GM23338 (cell line): ENCODE measurements around the gene MCTP2. TPM values are rescaled to one million over a fixed set of nuclear protein-coding genes. Genes with fewer than 3 reads are reported as not detected.

ENCODE experiments used
- ATAC-seq: fragments of 200-7000 bp; cut with Tn5 transposase; 3 replicates; pipeline ENCODE4 v1.9.1; 2020
- DNase-seq: peaks from one replicate; pipeline ENCODE4 v3.0.0-alpha.2; 2015; ENCODE audit warnings: low spot score
- H2AFZ ChIP-seq: fragments of 200-600 bp; sonication (generic); 2 replicates; pipeline ENCODE4 v1.8.0; 2016; ENCODE audit warnings: antibody characterized with exemption, mild to moderate bottlenecking, moderate library complexity
- H3F3A ChIP-seq: fragments of 200-600 bp; sonication (generic); replicated peaks from 2 replicates; pipeline ENCODE4 v1.8.0; 2017; ENCODE audit warnings: antibody characterized with exemption, mixed run types, low read depth
- H3K27ac ChIP-seq: fragments of 200-600 bp; sonication (generic); 2 replicates; pipeline ENCODE4 v1.6.1; 2016; ENCODE audit warnings: low read depth
- H3K27me3 ChIP-seq: fragments of 200-600 bp; sonication (generic); 2 replicates; pipeline ENCODE4 v1.8.0; 2016; ENCODE audit warnings: mild to moderate bottlenecking, mixed run types, moderate library complexity; ENCODE audit not compliant: insufficient read depth
- H3K36me3 ChIP-seq: fragments of 200-600 bp; sonication (generic); 2 replicates; pipeline ENCODE4 v1.8.0; 2016; ENCODE audit warnings: mild to moderate bottlenecking; ENCODE audit not compliant: insufficient read depth
- H3K4me1 ChIP-seq: fragments of 200-600 bp; sonication (generic); 2 replicates; pipeline ENCODE4 v1.8.0; 2016; ENCODE audit warnings: mild to moderate bottlenecking, moderate library complexity; ENCODE audit not compliant: insufficient read depth
- H3K4me2 ChIP-seq: fragments of 200-600 bp; sonication (generic); 2 replicates; pipeline ENCODE4 v1.7.1; 2017; ENCODE audit warnings: mixed run types
- H3K4me3 ChIP-seq: fragments of 200-600 bp; sonication (generic); 2 replicates; pipeline ENCODE4 v1.6.1; 2016; ENCODE audit warnings: mixed run types
- H3K79me2 ChIP-seq: fragments of 200-600 bp; sonication (generic); replicated peaks from 2 replicates; pipeline ENCODE4 v1.8.0; 2017; ENCODE audit warnings: mild to moderate bottlenecking; ENCODE audit not compliant: insufficient read depth
- H3K9me2 ChIP-seq: fragments of 200-600 bp; sonication (generic); 2 replicates; pipeline ENCODE4 v1.8.0; 2017; ENCODE audit not compliant: insufficient read depth
- H4K20me1 ChIP-seq: fragments of 200-600 bp; sonication (generic); replicated peaks from 2 replicates; pipeline ENCODE4 v1.8.0; 2017; ENCODE audit warnings: mild to moderate bottlenecking; ENCODE audit not compliant: insufficient read depth
- H3K27ac Mint-ChIP-seq: 2 replicates; pipeline ENCODE4 v1.8.0; 2020; ENCODE audit warnings: inconsistent platforms, mild to moderate bottlenecking, moderate library complexity, mixed read lengths
- H3K27me3 Mint-ChIP-seq: 3 replicates; pipeline ENCODE4 v1.8.0; 2022; ENCODE audit warnings: low read depth, mild to moderate bottlenecking, moderate library complexity, mixed read lengths, inconsistent platforms; ENCODE audit not compliant: insufficient read depth, poor library complexity
- H3K36me3 Mint-ChIP-seq: 3 replicates; pipeline ENCODE4 v1.8.0; 2021; ENCODE audit warnings: low read depth, mild to moderate bottlenecking, inconsistent platforms, moderate library complexity, mixed read lengths
- H3K4me1 Mint-ChIP-seq: 3 replicates; pipeline ENCODE4 v1.8.0; 2020; ENCODE audit warnings: mild to moderate bottlenecking, inconsistent platforms, mixed read lengths
- H3K4me3 Mint-ChIP-seq: 3 replicates; pipeline ENCODE4 v1.8.0; 2021; ENCODE audit warnings: moderate library complexity, mild to moderate bottlenecking, inconsistent platforms, mixed read lengths
- H3K9me3 Mint-ChIP-seq: 3 replicates; pipeline ENCODE4 v1.8.0; 2020; ENCODE audit warnings: moderate library complexity, mild to moderate bottlenecking, inconsistent platforms, mixed read lengths
- CREB1 ChIP-seq: fragments of 250-450 bp; sonication (Bioruptor Pico); IDR thresholded peaks from 2 replicates; pipeline ENCODE4 v1.5.0; 2020; ENCODE audit warnings: low read depth, mild to moderate bottlenecking, moderate library complexity
- ETS1 ChIP-seq: IDR thresholded peaks from 2 replicates; pipeline ENCODE4 v1.6.1; 2016; ENCODE audit warnings: antibody characterized with exemption
- EZH2 ChIP-seq: fragments of 200-600 bp; sonication (generic); IDR thresholded peaks from one replicate; pipeline ENCODE4 v1.8.0; 2017; ENCODE audit warnings: antibody characterized with exemption, mild to moderate bottlenecking, low read depth; ENCODE audit not compliant: unreplicated experiment
- EZH2phosphoT487 ChIP-seq: fragments of 200-600 bp; sonication (generic); IDR thresholded peaks from one replicate; pipeline ENCODE4 v1.8.1; 2018; ENCODE audit warnings: antibody characterized with exemption; ENCODE audit not compliant: unreplicated experiment
- JUNB ChIP-seq: IDR thresholded peaks from one replicate; pipeline ENCODE4 v1.6.1; 2016; ENCODE audit warnings: antibody characterized with exemption; ENCODE audit not compliant: unreplicated experiment
- NANOG ChIP-seq: IDR thresholded peaks from 2 replicates; pipeline ENCODE4 v1.6.1; 2016; ENCODE audit warnings: antibody characterized with exemption, borderline replicate concordance
- POLR2AphosphoS5 ChIP-seq: IDR thresholded peaks from 2 replicates; pipeline ENCODE4 v1.6.1; 2016; ENCODE audit warnings: antibody characterized with exemption, low read depth
- REST ChIP-seq: IDR thresholded peaks from one replicate; pipeline ENCODE4 v1.6.1; 2018; ENCODE audit warnings: antibody characterized with exemption; ENCODE audit not compliant: unreplicated experiment
- STAT1 ChIP-seq: IDR thresholded peaks from one replicate; pipeline ENCODE4 v1.6.1; 2016; ENCODE audit warnings: antibody characterized with exemption; ENCODE audit not compliant: unreplicated experiment
- ZNF114 ChIP-seq: fragments of 250-450 bp; sonication (Bioruptor Pico); IDR thresholded peaks from 2 replicates; pipeline ENCODE4 v1.5.0; 2020; ENCODE audit warnings: mild to moderate bottlenecking, moderate library complexity
- ZNF331 ChIP-seq: fragments of 250-450 bp; sonication (Bioruptor Pico); IDR thresholded peaks from 2 replicates; pipeline ENCODE4 v1.5.0; 2020; ENCODE audit warnings: low read depth, mild to moderate bottlenecking, moderate library complexity
- polyA plus RNA-seq: library from polyadenylated mRNA; unstranded; fragments of >200 nt; fragmentation: Nextera tagmentation; extraction: Ambion mirVana; gene quantifications from 2 replicates; pipeline ENCODE4 v1.2.1, GENCODE V29; 2016
- total RNA-seq: library from RNA; depleted of rRNA; stranded (reverse); fragments of >200 nt; shearing (Covaris generic); gene quantifications from 2 replicates; pipeline ENCODE4 v1.2.3, GENCODE V29; 2014
- TF ChIP-seq, protein P1 (sequence below): fragments of 250-450 bp; sonication (Bioruptor Pico); IDR thresholded peaks from 2 replicates; pipeline ENCODE4 v1.5.0; 2020; ENCODE audit warnings: mild to moderate bottlenecking, moderate library complexity

MCTP2 gene
- total and polyA plus RNA-seq, 2 experiments from 2014 or later, result 1.8 to 5.5 TPM

DNA sequence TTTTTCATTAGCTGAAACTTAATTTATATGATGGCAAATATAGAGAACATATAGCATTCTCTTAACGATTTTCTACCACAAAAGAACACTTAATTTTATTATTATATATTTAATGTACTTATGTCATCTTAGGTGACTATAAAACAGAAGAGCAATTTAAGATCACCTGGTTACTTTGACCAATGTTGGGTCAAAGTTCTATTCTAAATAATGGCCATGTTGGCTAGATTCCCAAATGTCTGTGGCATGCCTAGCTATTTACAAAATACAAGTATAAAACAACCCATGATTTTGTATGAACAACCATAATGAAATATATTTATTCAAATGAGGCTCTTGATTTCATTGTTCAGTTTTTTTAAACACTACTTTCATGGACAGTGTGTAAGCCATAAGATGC is 200.9 kb downstream of the MCTP2 start:
- Histone ChIP-seq H3K79me2 (no peaks in the 10 kb centered on the region), H3K27me3 (no peaks in the 10 kb centered on the region), H3K27ac (no peak overlapping the region), H4K20me1 (no peaks in the 10 kb centered on the region), H3K4me2 (no peak overlapping the region), H3F3A (no peaks in the 10 kb centered on the region), H3K9me2 (0 out of 2 replicates have a peak, but pooled peaks cover 5% of the 10 kb centered on the region), H2AFZ (no peak overlapping the region), H3K4me1 (peaks cover 4% of the 10 kb centered on the region; the same call in 1 of the 2 replicates), H3K36me3 (no peaks in the 10 kb centered on the region), H3K4me3 (no peak overlapping the region)
- Mint-ChIP-seq H3K4me1 (no peaks in the 10 kb centered on the region), H3K9me3 (peaks cover 2% of the 10 kb centered on the region; the same call in 1 of the 3 replicates), H3K27me3 (no peaks in the 10 kb centered on the region), H3K4me3 (no peak overlapping the region), H3K36me3 (peaks cover 1% of the 10 kb centered on the region; the same call in 2 of the 3 replicates), H3K27ac (no peak overlapping the region)
- no peak for TF ChIP-seq EZH2
- no peak for TF ChIP-seq EZH2phosphoT487
- no peak for TF ChIP-seq NANOG
- no peak for ATAC-seq
- no peak for DNase-seq

DNA sequence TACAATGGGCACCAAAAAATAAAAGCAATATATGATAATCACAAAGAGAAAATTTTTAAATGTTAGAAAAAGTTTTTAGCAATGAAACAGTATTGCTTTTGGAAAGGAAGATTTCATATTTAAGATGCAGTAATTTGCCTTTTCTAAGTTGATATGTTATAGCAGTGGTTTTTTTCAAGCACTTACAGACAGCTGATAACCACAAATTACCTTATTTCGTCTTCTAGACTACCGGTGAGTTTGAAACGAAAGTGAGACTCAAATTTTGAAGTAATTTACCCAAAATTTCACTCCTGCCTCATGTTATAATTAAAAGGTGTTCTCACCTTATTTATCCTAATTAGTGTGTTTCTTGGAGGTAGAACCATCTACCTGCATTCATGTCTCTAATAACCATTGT is 207.8 kb downstream of the MCTP2 start:
- no peaks in the 10 kb centered on the region for H3K36me3 ChIP-seq
- H3K9me2 ChIP-seq, result 0 out of 2 replicates have a peak, but pooled peaks cover under 1% of the 10 kb centered on the region
- peaks cover 13% of the 10 kb centered on the region for H3K4me1 ChIP-seq
- no peaks in the 10 kb centered on the region for H3K27me3 ChIP-seq
- H3F3A ChIP-seq, result no peaks in the 10 kb centered on the region
- no peak overlapping the region for H3K27ac ChIP-seq
- H3K4me2 ChIP-seq, result no peak overlapping the region
- no peak overlapping the region for H2AFZ ChIP-seq
- no peaks in the 10 kb centered on the region for H3K79me2 ChIP-seq
- Mint-ChIP-seq H3K27ac (no peak overlapping the region), H3K4me1 (peaks cover 13% of the 10 kb centered on the region; the same call in 2 of the 3 replicates), H3K27me3 (peaks cover 3% of the 10 kb centered on the region), H3K36me3 (no peaks in the 10 kb centered on the region), H3K9me3 (no peaks in the 10 kb centered on the region; the same call in 2 of the 3 replicates), H3K4me3 (no peak overlapping the region)
- DNase-seq (no peak), ATAC-seq (no peak)
- no peak overlapping the region for H3K4me3 ChIP-seq
- H4K20me1 ChIP-seq, result no peaks in the 10 kb centered on the region
- TF ChIP-seq NANOG, result no peak
- TF ChIP-seq STAT1, result no peak
- no peak for TF ChIP-seq POLR2AphosphoS5
- TF ChIP-seq ETS1, result no peak
- TF ChIP-seq ZNF331 (CRISPR knock-in tag), result no peak
- TF ChIP-seq CREB1, result no peak
- TF ChIP-seq EZH2phosphoT487, result no peak
- no peak for TF ChIP-seq JUNB
- no peak for TF ChIP-seq EZH2
- no peak for TF ChIP-seq ZNF114 (CRISPR knock-in tag)
- no peak for TF ChIP-seq REST
- TF ChIP-seq, protein P1, sequence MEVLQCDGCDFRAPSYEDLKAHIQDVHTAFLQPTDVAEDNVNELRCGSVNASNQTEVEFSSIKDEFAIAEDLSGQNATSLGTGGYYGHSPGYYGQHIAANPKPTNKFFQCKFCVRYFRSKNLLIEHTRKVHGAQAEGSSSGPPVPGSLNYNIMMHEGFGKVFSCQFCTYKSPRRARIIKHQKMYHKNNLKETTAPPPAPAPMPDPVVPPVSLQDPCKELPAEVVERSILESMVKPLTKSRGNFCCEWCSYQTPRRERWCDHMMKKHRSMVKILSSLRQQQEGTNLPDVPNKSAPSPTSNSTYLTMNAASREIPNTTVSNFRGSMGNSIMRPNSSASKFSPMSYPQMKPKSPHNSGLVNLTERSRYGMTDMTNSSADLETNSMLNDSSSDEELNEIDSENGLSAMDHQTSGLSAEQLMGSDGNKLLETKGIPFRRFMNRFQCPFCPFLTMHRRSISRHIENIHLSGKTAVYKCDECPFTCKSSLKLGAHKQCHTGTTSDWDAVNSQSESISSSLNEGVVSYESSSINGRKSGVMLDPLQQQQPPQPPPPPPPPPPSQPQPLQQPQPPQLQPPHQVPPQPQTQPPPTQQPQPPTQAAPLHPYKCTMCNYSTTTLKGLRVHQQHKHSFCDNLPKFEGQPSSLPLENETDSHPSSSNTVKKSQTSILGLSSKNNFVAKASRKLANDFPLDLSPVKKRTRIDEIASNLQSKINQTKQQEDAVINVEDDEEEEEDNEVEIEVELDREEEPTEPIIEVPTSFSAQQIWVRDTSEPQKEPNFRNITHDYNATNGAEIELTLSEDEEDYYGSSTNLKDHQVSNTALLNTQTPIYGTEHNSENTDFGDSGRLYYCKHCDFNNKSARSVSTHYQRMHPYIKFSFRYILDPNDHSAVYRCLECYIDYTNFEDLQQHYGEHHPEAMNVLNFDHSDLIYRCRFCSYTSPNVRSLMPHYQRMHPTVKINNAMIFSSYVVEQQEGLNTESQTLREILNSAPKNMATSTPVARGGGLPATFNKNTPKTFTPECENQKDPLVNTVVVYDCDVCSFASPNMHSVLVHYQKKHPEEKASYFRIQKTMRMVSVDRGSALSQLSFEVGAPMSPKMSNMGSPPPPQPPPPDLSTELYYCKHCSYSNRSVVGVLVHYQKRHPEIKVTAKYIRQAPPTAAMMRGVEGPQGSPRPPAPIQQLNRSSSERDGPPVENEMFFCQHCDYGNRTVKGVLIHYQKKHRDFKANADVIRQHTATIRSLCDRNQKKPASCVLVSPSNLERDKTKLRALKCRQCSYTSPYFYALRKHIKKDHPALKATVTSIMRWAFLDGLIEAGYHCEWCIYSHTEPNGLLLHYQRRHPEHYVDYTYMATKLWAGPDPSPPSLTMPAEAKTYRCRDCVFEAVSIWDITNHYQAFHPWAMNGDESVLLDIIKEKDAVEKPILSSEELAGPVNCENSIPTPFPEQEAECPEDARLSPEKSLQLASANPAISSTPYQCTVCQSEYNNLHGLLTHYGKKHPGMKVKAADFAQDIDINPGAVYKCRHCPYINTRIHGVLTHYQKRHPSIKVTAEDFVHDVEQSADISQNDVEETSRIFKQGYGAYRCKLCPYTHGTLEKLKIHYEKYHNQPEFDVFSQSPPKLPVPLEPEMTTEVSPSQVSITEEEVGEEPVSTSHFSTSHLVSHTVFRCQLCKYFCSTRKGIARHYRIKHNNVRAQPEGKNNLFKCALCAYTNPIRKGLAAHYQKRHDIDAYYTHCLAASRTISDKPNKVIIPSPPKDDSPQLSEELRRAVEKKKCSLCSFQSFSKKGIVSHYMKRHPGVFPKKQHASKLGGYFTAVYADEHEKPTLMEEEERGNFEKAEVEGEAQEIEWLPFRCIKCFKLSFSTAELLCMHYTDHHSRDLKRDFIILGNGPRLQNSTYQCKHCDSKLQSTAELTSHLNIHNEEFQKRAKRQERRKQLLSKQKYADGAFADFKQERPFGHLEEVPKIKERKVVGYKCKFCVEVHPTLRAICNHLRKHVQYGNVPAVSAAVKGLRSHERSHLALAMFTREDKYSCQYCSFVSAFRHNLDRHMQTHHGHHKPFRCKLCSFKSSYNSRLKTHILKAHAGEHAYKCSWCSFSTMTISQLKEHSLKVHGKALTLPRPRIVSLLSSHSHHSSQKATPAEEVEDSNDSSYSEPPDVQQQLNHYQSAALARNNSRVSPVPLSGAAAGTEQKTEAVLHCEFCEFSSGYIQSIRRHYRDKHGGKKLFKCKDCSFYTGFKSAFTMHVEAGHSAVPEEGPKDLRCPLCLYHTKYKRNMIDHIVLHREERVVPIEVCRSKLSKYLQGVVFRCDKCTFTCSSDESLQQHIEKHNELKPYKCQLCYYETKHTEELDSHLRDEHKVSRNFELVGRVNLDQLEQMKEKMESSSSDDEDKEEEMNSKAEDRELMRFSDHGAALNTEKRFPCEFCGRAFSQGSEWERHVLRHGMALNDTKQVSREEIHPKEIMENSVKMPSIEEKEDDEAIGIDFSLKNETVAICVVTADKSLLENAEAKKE (CRISPR knock-in tag), result no peak
